Keratinocyte (primary cell): ENCODE results near the gene EWSR1. TPM values are rescaled to one million over a fixed set of nuclear protein-coding genes. Genes with fewer than 3 reads are reported as not detected.

ENCODE experiments used
- DNase-seq: peaks from one replicate; pipeline ENCODE4 v3.0.0-alpha.2; 2011; ENCODE audit warnings: low read depth, missing footprints, low spot score
- FAIRE-seq: peaks from 2 replicates; lab custom pipeline; 2011; peaks lifted over from hg19 to GRCh38; lab: Jason Lieb, UNC
- H2AFZ ChIP-seq: 2 replicates; pipeline ENCODE4 v1.6.0; 2012; ENCODE audit warnings: low read length, control low read depth, inconsistent platforms; ENCODE audit not compliant: control insufficient read depth
- H3K27ac ChIP-seq: 2 replicates; pipeline ENCODE4 v1.5.1; 2011; ENCODE audit warnings: low read length; ENCODE audit not compliant: control insufficient read depth, insufficient read depth
- H3K27me3 ChIP-seq: 3 replicates; pipeline ENCODE4 v1.6.0; 2011; ENCODE audit warnings: low read length; ENCODE audit not compliant: control insufficient read depth, insufficient read depth; ENCODE audit errors: extremely low read depth
- H3K36me3 ChIP-seq, 2 experiments: 2 replicates in 1 of 2; 3 replicates in 1 of 2; pipeline ENCODE4 v1.5.1; 2011; ENCODE audit warnings: low read length in 2 of 2, mild to moderate bottlenecking in 1 of 2; ENCODE audit not compliant: control insufficient read depth in 2 of 2, insufficient read depth in 2 of 2; ENCODE audit errors: extremely low read depth in 1 of 2
- H3K4me1 ChIP-seq: 3 replicates; pipeline ENCODE4 v1.5.1; 2011; ENCODE audit warnings: low read length; ENCODE audit not compliant: control insufficient read depth, insufficient read depth; ENCODE audit errors: extremely low read depth
- H3K4me2 ChIP-seq: 3 replicates; pipeline ENCODE4 v1.6.0; 2011; ENCODE audit warnings: low read depth, low read length; ENCODE audit not compliant: control insufficient read depth, insufficient read depth; ENCODE audit errors: extremely low read depth
- H3K4me3 ChIP-seq, 3 experiments: fragments of 200-600 bp in 1 of 3; sonication (generic) in 1 of 3; 2 replicates in 2 of 3; 3 replicates in 1 of 3; pipeline ENCODE4 v1.5.1; 2011 to 2016; ENCODE audit warnings: low read length in 3 of 3, mild to moderate bottlenecking in 3 of 3, control low read depth in 2 of 3, inconsistent platforms in 1 of 3, low read depth in 1 of 3, mixed read lengths in 1 of 3, mixed run types in 1 of 3, moderate library complexity in 1 of 3; ENCODE audit not compliant: control insufficient read depth in 2 of 3, insufficient read depth in 2 of 3; ENCODE audit errors: extremely low read depth in 1 of 3
- H3K79me2 ChIP-seq: 2 replicates; pipeline ENCODE4 v1.6.0; 2012; ENCODE audit warnings: low read length; ENCODE audit not compliant: control insufficient read depth, insufficient read depth
- H3K9ac ChIP-seq: 3 replicates; pipeline ENCODE4 v1.6.0; 2011; ENCODE audit warnings: low read length; ENCODE audit not compliant: control insufficient read depth, insufficient read depth; ENCODE audit errors: extremely low read depth
- H3K9me1 ChIP-seq: 3 replicates; pipeline ENCODE4 v1.6.0; 2011; ENCODE audit warnings: low read length; ENCODE audit not compliant: control insufficient read depth, insufficient read depth; ENCODE audit errors: extremely low read depth
- H3K9me3 ChIP-seq: 2 replicates; pipeline ENCODE4 v1.5.1; 2012; ENCODE audit warnings: low read depth, low read length; ENCODE audit not compliant: control insufficient read depth
- H4K20me1 ChIP-seq: 3 replicates; pipeline ENCODE4 v1.6.0; 2011; ENCODE audit warnings: low read length; ENCODE audit not compliant: control insufficient read depth, insufficient read depth; ENCODE audit errors: extremely low read depth
- EZH2 ChIP-seq: IDR thresholded peaks from one replicate; pipeline ENCODE4 v1.6.1; 2012; ENCODE audit warnings: inconsistent platforms, mild to moderate bottlenecking, low read length, moderate library complexity
- dilution Hi-C: fragments of 300-500 bp; cut with MboI; formaldehyde crosslinking; loops from one replicate; pipeline ENCODE4 v1.7.0; 2020; ENCODE audit warnings: low sequenced_read_pairs; ENCODE audit not compliant: extremely low pct_ligation_motif_present
- polyA plus RNA-seq, 5 experiments: library from polyadenylated mRNA; depleted of rRNA in 3 of 5; stranded (reverse) in 3 of 5; stranded (forward) in 1 of 5; unstranded in 1 of 5; fragments of >200 nt; gene quantifications; 1 replicate in 1 of 5; 2 replicates in 3 of 5; 3 replicates in 1 of 5; pipeline versions ENCODE4 v1.2.1 to v1.2.3, GENCODE V29; 2011 to 2012; ENCODE audit warnings: missing spikeins in 2 of 5, low read depth in 1 of 5, low replicate concordance in 1 of 5
- TF ChIP-seq, protein P1 (sequence below), 3 experiments: IDR thresholded peaks in 1 of 3; conservative IDR thresholded peaks in 1 of 3; optimal IDR thresholded peaks in 1 of 3; 2 replicates in 2 of 3; 3 replicates in 1 of 3; pipeline versions ENCODE3 to v1.5.1; 2011; ENCODE audit warnings: low read length in 3 of 3, mild to moderate bottlenecking in 3 of 3, moderate library complexity in 2 of 3, control low read depth in 1 of 3, inconsistent platforms in 1 of 3; ENCODE audit not compliant: insufficient read depth in 2 of 3; ENCODE audit errors: extremely low read depth in 1 of 3

EWSR1 gene
- polyA plus RNA-seq, 1 donor (not counting 4 experiments of a cell fraction or from before 2014, with no cell fraction given): 245 TPM

DNA sequence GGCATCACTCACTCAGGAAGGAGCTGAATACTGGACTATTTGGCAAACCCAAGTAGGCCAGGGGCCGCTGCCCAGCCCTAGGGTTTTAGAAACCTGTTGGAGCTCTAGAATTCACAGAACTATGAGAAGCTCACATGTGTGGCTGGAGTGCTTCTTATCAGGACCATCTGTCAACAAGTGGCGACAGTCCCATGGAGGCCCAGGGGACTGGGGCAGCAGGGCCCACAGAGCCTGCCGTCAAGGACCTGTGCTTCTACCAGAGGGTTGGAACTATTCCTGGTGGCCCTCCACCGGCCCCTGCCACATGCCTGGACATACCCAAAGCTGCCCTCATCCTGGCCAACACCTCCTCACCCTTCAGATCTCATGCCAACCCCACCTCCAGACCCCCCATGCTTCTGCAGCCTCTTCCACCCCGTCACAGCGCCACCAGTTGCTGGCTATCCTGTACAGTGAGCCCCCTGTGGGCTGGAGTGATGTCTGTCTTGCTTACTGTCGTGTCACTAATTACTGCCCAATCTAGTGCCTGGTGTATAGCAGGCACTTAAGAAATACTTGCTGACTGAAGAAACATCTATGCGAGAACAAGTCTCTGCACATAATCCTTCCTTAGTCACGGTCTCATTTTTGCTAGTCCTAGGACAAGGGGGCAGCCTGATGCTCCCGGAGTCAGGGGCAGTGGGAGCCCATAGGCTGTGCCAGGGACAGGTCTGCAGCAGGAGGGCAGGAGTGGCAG, 74.7 kb downstream of the EWSR1 start:
- TF ChIP-seq EZH2: no peak
- TF ChIP-seq, protein P1, sequence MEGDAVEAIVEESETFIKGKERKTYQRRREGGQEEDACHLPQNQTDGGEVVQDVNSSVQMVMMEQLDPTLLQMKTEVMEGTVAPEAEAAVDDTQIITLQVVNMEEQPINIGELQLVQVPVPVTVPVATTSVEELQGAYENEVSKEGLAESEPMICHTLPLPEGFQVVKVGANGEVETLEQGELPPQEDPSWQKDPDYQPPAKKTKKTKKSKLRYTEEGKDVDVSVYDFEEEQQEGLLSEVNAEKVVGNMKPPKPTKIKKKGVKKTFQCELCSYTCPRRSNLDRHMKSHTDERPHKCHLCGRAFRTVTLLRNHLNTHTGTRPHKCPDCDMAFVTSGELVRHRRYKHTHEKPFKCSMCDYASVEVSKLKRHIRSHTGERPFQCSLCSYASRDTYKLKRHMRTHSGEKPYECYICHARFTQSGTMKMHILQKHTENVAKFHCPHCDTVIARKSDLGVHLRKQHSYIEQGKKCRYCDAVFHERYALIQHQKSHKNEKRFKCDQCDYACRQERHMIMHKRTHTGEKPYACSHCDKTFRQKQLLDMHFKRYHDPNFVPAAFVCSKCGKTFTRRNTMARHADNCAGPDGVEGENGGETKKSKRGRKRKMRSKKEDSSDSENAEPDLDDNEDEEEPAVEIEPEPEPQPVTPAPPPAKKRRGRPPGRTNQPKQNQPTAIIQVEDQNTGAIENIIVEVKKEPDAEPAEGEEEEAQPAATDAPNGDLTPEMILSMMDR (optimal IDR thresholded peaks at IDR 0.05 in 1 of 3, IDR thresholded peaks at IDR 0.05 in 1 of 3, conservative IDR thresholded peaks at IDR 0.05 in 1 of 3; ENCODE audit: extremely low read depth in 1 of 3, insufficient read depth in 2 of 3, low read length in 3 of 3): peak in 2 of 3 experiments; percentile 1 to 8
- H3K9ac ChIP-seq: no peak overlapping the region
- no peak overlapping the region for H2AFZ ChIP-seq
- H3K36me3 ChIP-seq: peaks cover 29 to 55% of the 10 kb centered on the region in 2 experiments
- H3K4me3 ChIP-seq: no peak overlapping the region
- peaks cover 7% of the 10 kb centered on the region for H3K9me1 ChIP-seq
- H3K27me3 ChIP-seq: no peaks in the 10 kb centered on the region
- FAIRE-seq (peak; percentile 46), DNase-seq (no peak)
- no peak overlapping the region for H3K4me2 ChIP-seq
- dilution Hi-C loops: no loop called here
- peaks cover 53% of the 10 kb centered on the region for H3K4me1 ChIP-seq
- peaks cover 15% of the 10 kb centered on the region for H4K20me1 ChIP-seq
- H3K9me3 ChIP-seq: no peaks in the 10 kb centered on the region
- no peaks in the 10 kb centered on the region for H3K79me2 ChIP-seq
- H3K27ac ChIP-seq: peak overlapping the region; percentile 58

DNA sequence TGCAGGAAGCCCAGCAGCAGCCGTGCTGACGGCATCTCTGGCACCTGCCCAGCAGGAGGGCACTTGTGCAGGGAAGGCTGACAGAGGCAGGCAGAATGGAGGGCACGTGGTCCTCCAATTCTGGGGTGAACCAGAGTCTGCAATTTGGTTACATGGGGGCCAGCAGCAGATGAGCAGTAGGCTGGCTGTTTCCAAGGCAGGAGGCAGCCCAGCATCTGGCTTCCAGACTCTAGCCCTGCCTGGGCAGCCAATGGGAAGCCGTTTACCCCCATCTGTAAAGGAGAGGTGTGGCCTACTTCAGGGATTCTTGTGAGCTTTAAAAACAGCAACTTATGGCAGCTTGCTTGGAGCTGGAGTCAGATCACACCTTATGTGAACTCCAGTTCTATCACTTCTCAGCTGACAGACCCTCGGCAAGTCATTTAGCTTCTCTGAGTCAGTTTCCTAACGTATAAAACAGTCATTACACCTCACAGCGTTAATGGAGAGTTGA, 75.3 kb downstream of the EWSR1 start:
- peaks cover 31 to 55% of the 10 kb centered on the region in 2 experiments for H3K36me3 ChIP-seq
- TF ChIP-seq, protein P1 (optimal IDR thresholded peaks at IDR 0.05 in 1 of 3, IDR thresholded peaks at IDR 0.05 in 1 of 3, conservative IDR thresholded peaks at IDR 0.05 in 1 of 3; ENCODE audit: extremely low read depth in 1 of 3, insufficient read depth in 2 of 3, low read length in 3 of 3): no peak
- no peak for TF ChIP-seq EZH2
- no peak overlapping the region for H3K4me2 ChIP-seq
- no peak overlapping the region for H3K4me3 ChIP-seq
- no peak for DNase-seq
- peak overlapping the region; percentile 58 for H3K27ac ChIP-seq
- H3K9me3 ChIP-seq: no peaks in the 10 kb centered on the region
- dilution Hi-C loops: no loop called here
- peaks cover 7% of the 10 kb centered on the region for H3K9me1 ChIP-seq
- FAIRE-seq: peak; percentile 29
- H3K4me1 ChIP-seq: peaks cover 51% of the 10 kb centered on the region
- no peaks in the 10 kb centered on the region for H3K79me2 ChIP-seq
- H3K27me3 ChIP-seq: no peaks in the 10 kb centered on the region
- H3K9ac ChIP-seq: no peak overlapping the region
- H4K20me1 ChIP-seq: peaks cover 12% of the 10 kb centered on the region
- H2AFZ ChIP-seq: no peak overlapping the region
